NCI-H1417 treated with DMSO at 0.1 percent for 48 hours (cell line): ENCODE data around the gene NIPAL3.
"Not testable (repeated sequence)": the region's sequence is repeated elsewhere in the genome, so short reads cannot be mapped to it uniquely, and the experiment has no call there.

Source experiments
- DNase-seq: peaks from one replicate; lab custom pipeline; 2025; lab: John Stamatoyannopoulos, UW

Gene NIPAL3

DNA sequence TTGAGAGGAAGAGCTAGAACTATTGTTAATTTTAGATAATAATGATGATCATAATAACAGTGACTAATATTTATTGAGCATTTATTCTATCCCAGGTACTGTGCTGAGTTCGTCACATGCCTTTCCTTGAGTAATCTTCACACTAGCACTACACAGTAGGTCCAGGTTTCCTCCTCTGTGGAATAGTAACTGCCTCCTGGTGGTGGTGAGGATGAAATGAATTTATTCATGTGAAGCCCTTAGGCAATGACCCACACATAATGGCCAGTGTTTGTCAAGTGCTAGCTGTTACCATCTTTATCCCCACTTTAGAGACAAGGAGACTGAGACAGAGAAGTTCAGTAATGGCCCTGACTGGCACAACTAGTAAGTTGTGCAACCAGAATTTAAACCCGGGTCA, 5.9 kb downstream of the NIPAL3 start:
- DNase-seq = no peak

DNA sequence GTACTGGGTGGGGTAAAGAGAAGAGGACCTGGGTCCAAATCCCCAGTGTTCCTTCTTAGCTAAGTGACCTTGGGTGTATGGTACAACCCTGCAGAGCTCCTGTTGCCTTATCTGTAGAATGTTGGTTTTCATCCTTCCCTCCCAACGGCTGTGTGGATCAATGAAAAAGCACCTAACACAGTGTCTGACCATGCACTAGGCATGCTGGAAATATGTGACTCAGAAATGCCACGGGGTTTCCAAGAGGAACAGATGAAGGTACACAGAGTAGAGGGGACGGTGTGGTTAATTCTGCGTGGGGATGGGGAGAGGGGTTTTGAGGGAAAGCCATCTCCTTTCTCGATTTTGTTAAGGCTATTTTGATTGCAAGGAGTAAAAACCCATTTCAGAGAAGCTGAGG, 8.6 kb downstream of the NIPAL3 start:
- DNase-seq = no peak

- DNase-seq = no peak
Observed at GRCh38 chr1:24424990-24425389, 9.4 kb downstream of the NIPAL3 start.

DNA sequence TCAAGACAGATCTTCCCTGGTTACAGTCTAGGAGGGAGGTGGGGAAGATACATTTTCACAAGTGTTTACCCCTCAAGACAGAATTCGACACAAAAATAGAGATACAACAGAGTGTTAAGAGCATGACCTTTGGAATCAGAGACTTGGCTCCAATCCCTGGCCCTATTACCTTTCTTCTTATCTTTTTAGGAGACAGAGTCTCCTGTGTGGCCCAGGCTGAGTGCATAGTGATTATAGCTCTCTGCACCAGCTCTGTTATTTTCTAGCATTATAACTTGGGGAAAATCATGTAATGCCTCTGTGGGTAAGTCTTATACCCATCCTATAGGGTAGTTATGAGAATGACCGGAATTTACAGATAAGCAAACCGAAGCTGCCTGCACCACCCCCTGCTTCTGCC, 9.8 kb downstream of the NIPAL3 start:
- DNase-seq = no peak

- DNase-seq = no peak
Observed at GRCh38 chr1:24425922-24426321, 10.3 kb downstream of the NIPAL3 start.

DNA sequence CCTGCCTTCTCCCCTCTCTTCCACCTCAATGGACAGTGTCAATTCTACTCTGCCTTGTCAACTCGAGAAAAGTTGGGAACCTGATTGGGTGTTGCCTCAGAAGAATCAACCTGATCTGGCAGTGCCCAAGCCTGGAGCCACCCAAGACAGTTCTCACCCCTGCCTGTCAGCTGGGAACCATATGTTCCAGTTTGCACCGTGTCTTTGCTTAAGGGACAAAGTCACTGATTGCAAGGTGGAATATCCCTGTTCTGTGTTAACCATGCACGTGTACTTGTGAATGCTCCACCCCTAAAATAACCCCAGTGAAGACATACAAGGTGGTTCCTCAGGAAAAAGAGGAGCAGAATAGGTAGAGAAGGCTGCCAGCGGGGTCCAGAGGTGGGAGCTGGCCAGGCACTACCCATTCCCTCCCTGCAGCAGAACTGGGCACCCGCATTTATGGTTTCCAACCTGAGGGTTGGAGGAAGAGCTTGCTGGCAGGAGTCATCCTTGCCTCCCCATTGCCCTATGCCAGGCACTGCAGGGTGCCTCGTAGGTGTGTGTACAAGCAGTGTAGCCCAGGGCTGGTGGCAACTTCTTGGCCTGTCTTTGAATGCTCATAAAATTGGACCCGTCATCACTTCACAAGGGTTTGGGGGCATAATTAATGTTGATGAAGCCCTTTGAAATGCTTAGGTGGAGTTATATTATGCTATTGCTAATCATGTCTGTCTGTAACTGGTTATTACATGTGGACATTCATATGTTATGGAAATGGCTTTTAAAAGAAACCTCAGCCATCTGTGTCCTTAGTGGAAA, 11.3 kb downstream of the NIPAL3 start:
- no peak for DNase-seq

GRCh38 chr1:24427545-24427862, 11.9 kb downstream of the NIPAL3 start:
- peak; percentile 60 for DNase-seq

GRCh38 chr1:24435782-24436365, 20.3 kb downstream of the NIPAL3 start:
- DNase-seq = no peak

GRCh38 chr1:24437631-24438396, 22.2 kb downstream of the NIPAL3 start:
- no peak for DNase-seq

GRCh38 chr1:24438423-24438901, 22.9 kb downstream of the NIPAL3 start:
- DNase-seq = no peak

GRCh38 chr1:24440436-24440835, 24.8 kb downstream of the NIPAL3 start:
- no peak for DNase-seq

GRCh38 chr1:24441480-24441879, 25.9 kb downstream of the NIPAL3 start:
- DNase-seq = no peak

GRCh38 chr1:24441996-24442668, 26.5 kb downstream of the NIPAL3 start:
- DNase-seq = no peak

DNA sequence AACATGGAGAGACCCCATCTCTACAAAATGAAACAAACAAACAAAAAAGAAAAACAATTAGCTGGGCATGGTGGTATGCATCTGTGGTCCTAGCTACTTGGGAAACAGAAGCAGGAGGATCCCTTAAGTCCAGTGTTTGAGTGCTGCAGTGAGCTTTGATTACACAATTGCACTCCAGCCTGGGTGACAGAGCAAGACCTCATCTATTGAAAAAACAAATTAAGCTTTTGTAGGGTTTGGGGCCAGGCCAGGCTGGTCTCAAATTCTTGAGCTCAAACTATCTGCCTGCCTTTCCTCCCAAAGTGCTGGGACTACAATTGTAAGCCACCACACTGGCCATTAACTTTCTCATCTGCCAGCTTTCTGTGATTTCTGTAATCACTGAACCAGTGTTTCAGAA, 27.2 kb downstream of the NIPAL3 start:
- no peak for DNase-seq

- no peak for DNase-seq
Observed at GRCh38 chr1:24443241-24443656, 27.6 kb downstream of the NIPAL3 start.

DNA sequence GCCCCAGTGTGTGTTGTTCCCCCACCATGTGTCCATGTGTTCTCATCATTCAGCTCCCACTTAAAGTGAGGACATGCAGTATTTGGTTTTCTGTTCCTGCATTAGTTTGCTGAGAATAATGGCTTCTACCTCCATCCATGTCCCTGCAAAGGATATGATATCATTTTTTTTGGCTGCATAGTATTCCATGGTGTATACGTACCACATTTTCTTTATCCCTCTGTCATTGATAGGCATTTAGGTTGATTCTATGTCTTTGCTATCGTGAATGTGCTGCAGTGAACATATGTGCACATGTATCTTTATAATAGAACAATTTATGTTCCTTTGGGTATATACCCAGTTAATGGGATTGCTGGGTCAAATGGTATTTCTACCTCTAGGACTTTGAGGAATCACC, 30.8 kb downstream of the NIPAL3 start:
- not testable (repeated sequence) for DNase-seq

DNA sequence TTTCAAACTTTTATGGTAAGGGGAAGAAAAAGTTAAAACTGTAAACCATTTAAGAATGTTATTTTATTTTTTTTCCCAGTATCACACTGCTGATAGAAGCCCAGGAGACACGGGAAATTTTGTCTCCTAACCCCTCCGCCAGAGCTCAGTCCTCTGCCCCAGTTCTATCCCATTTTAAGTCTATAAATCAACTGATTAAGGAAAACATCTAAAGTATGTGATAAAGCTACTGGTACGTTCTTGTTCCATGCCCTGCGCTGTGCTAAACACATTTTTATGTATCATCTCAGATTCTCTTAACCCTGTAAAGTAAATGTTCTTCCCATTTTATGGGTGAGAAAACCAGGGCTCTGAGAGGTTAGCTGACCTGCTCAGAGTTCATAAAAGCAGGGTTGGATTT, 34.7 kb downstream of the NIPAL3 start:
- no peak for DNase-seq

DNA sequence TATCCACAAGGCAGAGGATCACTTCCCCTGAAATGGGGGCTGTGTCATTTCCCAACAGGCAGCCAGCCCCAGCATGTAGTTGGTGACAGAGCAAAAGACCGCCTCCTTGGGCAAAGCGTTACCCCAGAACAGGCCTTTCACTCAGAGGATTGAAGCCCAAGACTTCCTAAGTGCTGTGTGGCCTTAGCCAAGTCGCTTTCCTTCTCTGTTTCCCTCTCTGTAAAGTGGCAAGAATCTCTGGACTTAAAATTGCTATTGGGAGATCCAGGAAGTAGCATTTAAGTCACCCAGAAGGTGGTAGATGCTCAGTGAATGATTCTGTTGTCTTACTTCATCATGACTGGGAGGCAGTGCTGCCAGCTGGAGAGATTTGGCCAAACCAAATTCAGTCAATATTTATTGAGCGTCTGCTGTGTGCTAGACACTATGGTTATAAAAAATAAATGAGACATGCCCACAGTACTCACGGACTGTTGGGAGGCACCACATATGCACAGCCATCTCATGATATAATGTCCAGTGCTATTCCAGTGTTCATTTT, 35.3 kb downstream of the NIPAL3 start:
- DNase-seq = no peak

DNA sequence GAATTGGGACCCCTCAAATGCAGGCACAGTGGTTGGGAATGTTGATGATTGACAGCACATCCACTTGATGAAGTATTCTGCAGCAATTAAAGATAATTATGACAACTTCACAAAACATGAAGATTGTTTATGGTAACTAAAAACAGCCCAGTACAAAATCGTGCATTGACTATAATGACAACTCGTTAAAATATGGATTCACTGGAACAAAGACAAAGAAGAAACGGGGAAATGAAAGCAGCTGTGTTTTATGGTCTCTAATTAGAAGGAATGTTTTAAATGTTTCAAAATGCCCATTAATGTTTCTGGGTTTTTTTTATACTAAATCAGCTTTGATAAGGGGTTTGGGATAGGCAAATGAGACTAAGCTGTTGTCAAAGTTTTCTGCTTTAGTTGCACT, 36.1 kb downstream of the NIPAL3 start:
- no peak for DNase-seq

DNA sequence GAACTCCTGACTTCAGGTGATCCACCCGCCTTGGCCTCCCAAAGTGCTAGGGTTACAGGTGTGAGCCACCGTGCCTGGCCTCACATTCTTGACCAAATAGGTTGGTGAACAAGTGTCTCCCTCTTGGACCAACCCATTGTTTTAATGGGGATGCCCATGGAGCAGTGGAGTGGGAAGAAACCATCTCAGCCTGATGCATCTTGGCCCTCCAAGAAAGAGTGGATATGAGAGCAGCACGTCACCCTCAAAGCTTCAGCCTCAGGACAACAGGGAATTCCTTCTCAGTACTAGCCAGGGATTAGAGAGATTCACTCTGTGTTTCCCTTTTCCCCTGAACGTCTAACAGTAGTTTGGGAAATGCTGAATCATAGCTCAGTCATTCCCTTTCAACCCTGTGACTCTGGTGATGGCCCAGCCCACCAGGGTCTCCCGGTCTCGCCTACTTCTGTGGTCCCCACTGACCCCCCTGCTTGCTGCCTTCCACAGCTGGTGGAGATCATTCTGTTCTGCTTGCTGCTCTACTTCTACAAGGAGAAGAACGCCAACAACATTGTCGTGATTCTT, 37.4 kb downstream of the NIPAL3 start:
- no peak for DNase-seq

- no peak for DNase-seq
Observed at GRCh38 chr1:24454673-24455072, 39.1 kb downstream of the NIPAL3 start.

DNA sequence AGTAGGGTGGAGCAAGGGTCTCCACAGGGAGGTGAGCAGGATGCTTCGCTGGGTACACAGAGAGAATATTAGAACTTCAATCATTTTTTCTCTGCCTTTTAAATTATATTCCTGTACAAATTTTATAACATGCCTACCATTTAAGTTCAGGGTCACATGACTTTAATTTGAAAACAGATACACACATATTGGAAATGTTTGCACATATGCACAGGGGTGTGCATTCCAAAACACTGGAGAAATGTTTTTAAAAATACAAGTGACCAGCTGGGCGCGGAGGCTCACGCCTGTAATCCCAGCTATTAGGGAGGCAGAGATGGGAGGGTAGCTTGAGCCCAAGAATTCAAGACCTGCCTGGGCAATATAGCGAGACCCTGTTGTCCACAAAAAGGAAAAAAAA, 39.7 kb downstream of the NIPAL3 start:
- no peak for DNase-seq
